H9 (cell line): ENCODE data around the gene DAND5. TPM values are rescaled to one million over a fixed set of nuclear protein-coding genes. Genes with fewer than 3 reads are reported as not detected.
A peak's percentile ranks its signal among the peaks of the same experiment; 100 is the strongest.

Experiments
- DNase-seq: peaks from one replicate; pipeline ENCODE4 v3.0.0-alpha.2; 2017
- H2AFZ ChIP-seq: one replicate; pipeline ENCODE4 v1.6.1; 2013; ENCODE audit warnings: mild to moderate bottlenecking, low read length, control low read depth, moderate library complexity
- H2AK5ac ChIP-seq: 2 replicates; pipeline ENCODE4 v1.6.1; 2013; ENCODE audit warnings: low read length, control low read depth, mixed read lengths; ENCODE audit not compliant: insufficient read length
- H2BK120ac ChIP-seq: one replicate; pipeline ENCODE4 v1.6.1; 2013; ENCODE audit warnings: low read depth, mild to moderate bottlenecking, low read length, control low read depth, inconsistent platforms; ENCODE audit not compliant: poor library complexity, severe bottlenecking
- H2BK12ac ChIP-seq: 2 replicates; pipeline ENCODE4 v1.6.1; 2013; ENCODE audit warnings: low read length, control low read depth, mixed read lengths, low read depth; ENCODE audit not compliant: insufficient read length
- H2BK15ac ChIP-seq: 2 replicates; pipeline ENCODE4 v1.6.1; 2013; ENCODE audit warnings: low read depth, low read length, control low read depth
- H2BK20ac ChIP-seq: one replicate; pipeline ENCODE4 v1.6.1; 2013; ENCODE audit warnings: low read depth, mild to moderate bottlenecking, low read length, control low read depth, inconsistent platforms; ENCODE audit not compliant: poor library complexity, severe bottlenecking
- H2BK5ac ChIP-seq: 2 replicates; pipeline ENCODE4 v1.6.1; 2013; ENCODE audit warnings: low read length, control low read depth, mixed read lengths; ENCODE audit not compliant: insufficient read length
- H3K14ac ChIP-seq: 2 replicates; pipeline ENCODE4 v1.6.1; 2013; ENCODE audit warnings: low read length, control low read depth; ENCODE audit not compliant: insufficient read depth
- H3K18ac ChIP-seq: 2 replicates; pipeline ENCODE4 v1.6.1; 2013; ENCODE audit warnings: low read depth, mild to moderate bottlenecking, mixed read lengths, low read length, control low read depth; ENCODE audit not compliant: insufficient read length
- H3K23ac ChIP-seq: 2 replicates; pipeline ENCODE4 v1.6.1; 2013; ENCODE audit warnings: low read length, control low read depth, mixed read lengths, low read depth; ENCODE audit not compliant: insufficient read length
- H3K23me2 ChIP-seq: 2 replicates; pipeline ENCODE4 v1.6.1; 2013; ENCODE audit warnings: low read depth, mild to moderate bottlenecking, mixed read lengths, low read length, control low read depth; ENCODE audit not compliant: insufficient read length, poor library complexity, severe bottlenecking
- H3K27ac ChIP-seq: 2 replicates; pipeline ENCODE4 v1.5.1; 2013; ENCODE audit warnings: low read length, control low read depth, mixed read lengths, low read depth; ENCODE audit not compliant: insufficient read length
- H3K27me3 ChIP-seq: 2 replicates; pipeline ENCODE4 v1.6.1; 2013; ENCODE audit warnings: low read length, control low read depth, inconsistent platforms; ENCODE audit not compliant: insufficient read depth
- H3K4ac ChIP-seq: 2 replicates; pipeline ENCODE4 v1.6.1; 2013; ENCODE audit warnings: low read depth, mild to moderate bottlenecking, control low read depth, inconsistent platforms, low read length, moderate library complexity
- H3K4me1 ChIP-seq: 2 replicates; pipeline ENCODE4 v1.6.1; 2013; ENCODE audit warnings: low read length, control low read depth, inconsistent platforms; ENCODE audit not compliant: insufficient read depth
- H3K4me2 ChIP-seq: 2 replicates; pipeline ENCODE4 v1.6.1; 2013; ENCODE audit warnings: low read length, control low read depth, mixed read lengths; ENCODE audit not compliant: insufficient read length, insufficient read depth
- H3K56ac ChIP-seq: 2 replicates; pipeline ENCODE4 v1.6.1; 2013; ENCODE audit warnings: low read depth, mild to moderate bottlenecking, mixed read lengths, low read length, control low read depth; ENCODE audit not compliant: insufficient read length
- H3K79me1 ChIP-seq: 2 replicates; pipeline ENCODE4 v1.6.1; 2013; ENCODE audit warnings: low read depth, mild to moderate bottlenecking, moderate library complexity, low read length, control low read depth, inconsistent platforms; ENCODE audit not compliant: insufficient read depth, poor library complexity, severe bottlenecking
- H3K79me2 ChIP-seq: 2 replicates; pipeline ENCODE4 v1.6.1; 2013; ENCODE audit warnings: low read length, control low read depth, inconsistent platforms; ENCODE audit not compliant: insufficient read depth
- H3K9ac ChIP-seq: 2 replicates; pipeline ENCODE4 v1.6.1; 2013; ENCODE audit warnings: low read length, control low read depth, mixed read lengths; ENCODE audit not compliant: insufficient read length; ENCODE audit errors: extremely low read depth
- H3K9me3 ChIP-seq: one replicate; pipeline ENCODE4 v1.6.1; 2013; ENCODE audit warnings: low read depth, low read length, inconsistent platforms; ENCODE audit not compliant: control insufficient read depth
- H3T11ph ChIP-seq: one replicate; pipeline ENCODE4 v1.6.1; 2013; ENCODE audit warnings: mild to moderate bottlenecking, low read length, control low read depth, inconsistent platforms
- H4K20me1 ChIP-seq: one replicate; pipeline ENCODE4 v1.6.1; 2013; ENCODE audit not compliant: control insufficient read depth, insufficient read length, insufficient read depth
- H4K5ac ChIP-seq: 2 replicates; pipeline ENCODE4 v1.6.1; 2013; ENCODE audit warnings: low read depth, mild to moderate bottlenecking, mixed read lengths, low read length, control low read depth; ENCODE audit not compliant: insufficient read length
- H4K8ac ChIP-seq: replicated peaks from 2 replicates; pipeline ENCODE4 v1.6.1; 2013; ENCODE audit warnings: low read length, control low read depth, mixed read lengths, low read depth; ENCODE audit not compliant: insufficient read length
- H4K91ac ChIP-seq: 2 replicates; pipeline ENCODE4 v1.6.1; 2013; ENCODE audit warnings: low read depth, mild to moderate bottlenecking, moderate library complexity, mixed read lengths, low read length, control low read depth; ENCODE audit not compliant: insufficient read length
- H3K27ac Mint-ChIP-seq, 3 experiments: 2 replicates in 2 of 3; 3 replicates in 1 of 3; pipeline ENCODE4 v1.8.0; 2020 to 2021; ENCODE audit warnings: mixed read lengths in 3 of 3, mild to moderate bottlenecking in 1 of 3, moderate library complexity in 1 of 3
- H3K27me3 Mint-ChIP-seq: 2 replicates; pipeline ENCODE4 v1.8.0; 2021; ENCODE audit warnings: low read depth, mild to moderate bottlenecking, moderate library complexity, mixed read lengths
- H3K36me3 Mint-ChIP-seq, 3 experiments: 2 replicates in 2 of 3; 3 replicates in 1 of 3; pipeline ENCODE4 v1.8.0; 2020 to 2021; ENCODE audit warnings: low read depth in 3 of 3, mixed read lengths in 3 of 3; ENCODE audit not compliant: insufficient read depth in 1 of 3
- H3K4me1 Mint-ChIP-seq, 2 experiments: 2 replicates each; pipeline ENCODE4 v1.8.0; 2020; ENCODE audit warnings: mixed read lengths in 2 of 2
- H3K4me3 Mint-ChIP-seq, 2 experiments: 2 replicates in 1 of 2; 3 replicates in 1 of 2; pipeline ENCODE4 v1.8.0; 2020 to 2021; ENCODE audit warnings: mild to moderate bottlenecking in 2 of 2, mixed read lengths in 2 of 2, moderate library complexity in 1 of 2
- H3K9me3 Mint-ChIP-seq, 2 experiments: 2 replicates in 1 of 2; 3 replicates in 1 of 2; pipeline ENCODE4 v1.8.0; 2020; ENCODE audit warnings: mild to moderate bottlenecking in 2 of 2, mixed read lengths in 2 of 2, moderate library complexity in 1 of 2
- WGBS: extraction: QIAGEN DNeasy Blood & Tissue Kit; methylation state at CpG from one replicate; pipeline ENCODE4 v1.1.7; 2013; ENCODE audit warnings: missing lambda C conversion rate, low lambda C conversion rate, mixed read lengths; ENCODE audit not compliant: insufficient read length; ENCODE audit errors: extremely low coverage; 5-methylcytosine and 5-hydroxymethylcytosine counted together
- total RNA-seq: library from RNA; stranded (reverse); gene quantifications from 2 replicates; pipeline ENCODE4 v1.2.1, GENCODE V29; 2021
- TF ChIP-seq, protein P1 (sequence below): fragments of 200-600 bp; sonication (generic); conservative IDR thresholded peaks from 3 replicates; pipeline ENCODE4 v1.8.0; 2021; ENCODE audit warnings: antibody characterized with exemption, mild to moderate bottlenecking

The DAND5 gene
- total RNA-seq, 1 experiment from 2014 or later, result 0.11 TPM

GRCh38 chr19:13007292-13008045 is 38.1 kb downstream of the DAND5 start:
- Histone ChIP-seq H3T11ph (no peak overlapping the region), H3K79me2 (no peaks in the 10 kb centered on the region), H2BK20ac (no peak overlapping the region), H3K4me2 (no peak overlapping the region), H2AFZ (no peak overlapping the region), H3K27ac (no peak overlapping the region), H2AK5ac (no peak overlapping the region), H2BK5ac (no peak overlapping the region), H2BK15ac (no peak overlapping the region), H2BK12ac (no peak overlapping the region), H3K27me3 (peaks cover 60% of the 10 kb centered on the region), H4K91ac (no peak overlapping the region), H3K79me1 (no peaks in the 10 kb centered on the region), H3K14ac (no peak overlapping the region), H2BK120ac (no peak overlapping the region), H3K9ac (no peak overlapping the region), H4K5ac (no peak overlapping the region), H3K4me1 (no peaks in the 10 kb centered on the region; the same call in 1 of the 2 replicates), H3K23me2 (peaks cover 5% of the 10 kb centered on the region), H3K56ac (no peak overlapping the region), H3K23ac (no peak overlapping the region), H3K9me3 (no peaks in the 10 kb centered on the region), H3K18ac (no peak overlapping the region), H3K4ac (no peak overlapping the region), H4K8ac (no peak overlapping the region), H4K20me1 (no peaks in the 10 kb centered on the region)
- no peak for DNase-seq
- peak overlapping the region in 1 of 3 experiments; percentile 55; a peak in 1 of 7 replicates for H3K27ac Mint-ChIP-seq
- no peaks in the 10 kb centered on the region for H3K36me3 Mint-ChIP-seq
- TF ChIP-seq, protein P1, sequence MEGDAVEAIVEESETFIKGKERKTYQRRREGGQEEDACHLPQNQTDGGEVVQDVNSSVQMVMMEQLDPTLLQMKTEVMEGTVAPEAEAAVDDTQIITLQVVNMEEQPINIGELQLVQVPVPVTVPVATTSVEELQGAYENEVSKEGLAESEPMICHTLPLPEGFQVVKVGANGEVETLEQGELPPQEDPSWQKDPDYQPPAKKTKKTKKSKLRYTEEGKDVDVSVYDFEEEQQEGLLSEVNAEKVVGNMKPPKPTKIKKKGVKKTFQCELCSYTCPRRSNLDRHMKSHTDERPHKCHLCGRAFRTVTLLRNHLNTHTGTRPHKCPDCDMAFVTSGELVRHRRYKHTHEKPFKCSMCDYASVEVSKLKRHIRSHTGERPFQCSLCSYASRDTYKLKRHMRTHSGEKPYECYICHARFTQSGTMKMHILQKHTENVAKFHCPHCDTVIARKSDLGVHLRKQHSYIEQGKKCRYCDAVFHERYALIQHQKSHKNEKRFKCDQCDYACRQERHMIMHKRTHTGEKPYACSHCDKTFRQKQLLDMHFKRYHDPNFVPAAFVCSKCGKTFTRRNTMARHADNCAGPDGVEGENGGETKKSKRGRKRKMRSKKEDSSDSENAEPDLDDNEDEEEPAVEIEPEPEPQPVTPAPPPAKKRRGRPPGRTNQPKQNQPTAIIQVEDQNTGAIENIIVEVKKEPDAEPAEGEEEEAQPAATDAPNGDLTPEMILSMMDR, result no peak
- H3K4me3 Mint-ChIP-seq, result no peak overlapping the region
- no CpG with 5 or more reads among the region's 17 CpGs for WGBS
- H3K27me3 Mint-ChIP-seq, result peaks cover 99% of the 10 kb centered on the region
- H3K9me3 Mint-ChIP-seq, result peaks cover 0 to 5% of the 10 kb centered on the region in 2 experiments; a peak in 4 of 5 replicates
- peaks cover 0 to 25% of the 10 kb centered on the region in 2 experiments; a peak in 2 of 4 replicates for H3K4me1 Mint-ChIP-seq
